ENCODE measurements around the gene FBXO10.

DNA sequence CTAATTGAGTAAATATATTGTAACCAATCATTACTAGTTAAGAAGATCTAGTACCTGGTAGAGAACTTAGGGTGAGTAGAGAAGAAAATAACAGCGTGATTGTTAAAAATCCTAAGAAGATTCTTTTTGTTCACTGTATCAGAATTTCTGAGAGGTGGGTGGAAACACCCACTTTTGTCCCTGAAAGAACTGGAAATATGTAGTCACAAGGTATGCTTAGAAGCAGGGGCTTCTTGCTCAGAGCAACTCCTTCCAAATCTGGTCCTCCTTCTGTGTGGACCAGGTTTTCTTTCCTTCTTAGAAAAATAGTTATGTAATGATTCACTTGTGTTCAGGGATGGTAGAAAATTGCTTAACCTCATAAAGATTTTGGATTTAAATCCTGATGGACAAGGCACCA lies 28.1 kb upstream of the FBXO10 start:
- TF ChIP-seq, protein P1, sequence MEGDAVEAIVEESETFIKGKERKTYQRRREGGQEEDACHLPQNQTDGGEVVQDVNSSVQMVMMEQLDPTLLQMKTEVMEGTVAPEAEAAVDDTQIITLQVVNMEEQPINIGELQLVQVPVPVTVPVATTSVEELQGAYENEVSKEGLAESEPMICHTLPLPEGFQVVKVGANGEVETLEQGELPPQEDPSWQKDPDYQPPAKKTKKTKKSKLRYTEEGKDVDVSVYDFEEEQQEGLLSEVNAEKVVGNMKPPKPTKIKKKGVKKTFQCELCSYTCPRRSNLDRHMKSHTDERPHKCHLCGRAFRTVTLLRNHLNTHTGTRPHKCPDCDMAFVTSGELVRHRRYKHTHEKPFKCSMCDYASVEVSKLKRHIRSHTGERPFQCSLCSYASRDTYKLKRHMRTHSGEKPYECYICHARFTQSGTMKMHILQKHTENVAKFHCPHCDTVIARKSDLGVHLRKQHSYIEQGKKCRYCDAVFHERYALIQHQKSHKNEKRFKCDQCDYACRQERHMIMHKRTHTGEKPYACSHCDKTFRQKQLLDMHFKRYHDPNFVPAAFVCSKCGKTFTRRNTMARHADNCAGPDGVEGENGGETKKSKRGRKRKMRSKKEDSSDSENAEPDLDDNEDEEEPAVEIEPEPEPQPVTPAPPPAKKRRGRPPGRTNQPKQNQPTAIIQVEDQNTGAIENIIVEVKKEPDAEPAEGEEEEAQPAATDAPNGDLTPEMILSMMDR (IDR thresholded peaks at IDR 0.05), result no peak
- no peak for TF ChIP-seq POLR2A (IDR thresholded peaks at IDR 0.05)

Data from thyroid gland (tissue), 4 donors.